ENCODE data around the gene EGLN1. TPM values are rescaled to one million over a fixed set of nuclear protein-coding genes. Genes with fewer than 3 reads are reported as not detected.

EGLN1 gene
- total RNA-seq, 2 experiments from 2014 or later, result 46.5 to 47.2 TPM

DNA sequence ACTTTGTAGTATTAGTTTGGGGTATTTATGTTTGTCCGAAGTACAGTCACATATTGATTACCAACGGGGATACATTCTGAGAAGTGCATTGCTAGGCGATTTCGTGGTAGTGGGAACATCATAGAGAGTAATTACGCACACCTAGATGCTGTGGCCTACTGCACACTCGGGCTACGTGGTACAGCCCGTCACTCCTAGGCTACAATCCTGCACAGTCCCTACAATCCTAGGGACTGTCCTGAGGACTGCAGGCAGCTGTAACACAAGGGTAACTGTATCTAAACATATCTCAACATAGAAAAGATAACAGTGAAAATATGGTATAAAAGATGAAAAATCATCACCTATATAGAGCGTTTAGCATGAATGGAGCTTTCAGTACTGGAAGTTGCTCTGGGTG, 103.0 kb downstream of the EGLN1 start:
- TF ChIP-seq, protein P1, sequence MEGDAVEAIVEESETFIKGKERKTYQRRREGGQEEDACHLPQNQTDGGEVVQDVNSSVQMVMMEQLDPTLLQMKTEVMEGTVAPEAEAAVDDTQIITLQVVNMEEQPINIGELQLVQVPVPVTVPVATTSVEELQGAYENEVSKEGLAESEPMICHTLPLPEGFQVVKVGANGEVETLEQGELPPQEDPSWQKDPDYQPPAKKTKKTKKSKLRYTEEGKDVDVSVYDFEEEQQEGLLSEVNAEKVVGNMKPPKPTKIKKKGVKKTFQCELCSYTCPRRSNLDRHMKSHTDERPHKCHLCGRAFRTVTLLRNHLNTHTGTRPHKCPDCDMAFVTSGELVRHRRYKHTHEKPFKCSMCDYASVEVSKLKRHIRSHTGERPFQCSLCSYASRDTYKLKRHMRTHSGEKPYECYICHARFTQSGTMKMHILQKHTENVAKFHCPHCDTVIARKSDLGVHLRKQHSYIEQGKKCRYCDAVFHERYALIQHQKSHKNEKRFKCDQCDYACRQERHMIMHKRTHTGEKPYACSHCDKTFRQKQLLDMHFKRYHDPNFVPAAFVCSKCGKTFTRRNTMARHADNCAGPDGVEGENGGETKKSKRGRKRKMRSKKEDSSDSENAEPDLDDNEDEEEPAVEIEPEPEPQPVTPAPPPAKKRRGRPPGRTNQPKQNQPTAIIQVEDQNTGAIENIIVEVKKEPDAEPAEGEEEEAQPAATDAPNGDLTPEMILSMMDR (IDR thresholded peaks at IDR 0.05), result no peak
- no peaks in the 10 kb centered on the region for H3K4me1 Mint-ChIP-seq (ENCODE audit: low read depth)
- no peaks in the 10 kb centered on the region for H3K9me3 Mint-ChIP-seq
- no peak for DNase-seq
- H3K4me3 Mint-ChIP-seq, result no peak overlapping the region
- ChIA-PET CTCF (no interaction called here), POLR2A (interaction anchor here (1.1 kb wide), 1 partner anchor 11 kb away, joined by 3 read pairs; no protein-coding TSS in a partner anchor)
- ATAC-seq, result no peak
- no peak overlapping the region for H3K27ac Mint-ChIP-seq
- intact Hi-C loops (cut with micrococcal nuclease), result no loop called here
- no peaks in the 10 kb centered on the region for H3K27me3 Mint-ChIP-seq
- H3K36me3 Mint-ChIP-seq (ENCODE audit: low read depth), result no peaks in the 10 kb centered on the region

DNA sequence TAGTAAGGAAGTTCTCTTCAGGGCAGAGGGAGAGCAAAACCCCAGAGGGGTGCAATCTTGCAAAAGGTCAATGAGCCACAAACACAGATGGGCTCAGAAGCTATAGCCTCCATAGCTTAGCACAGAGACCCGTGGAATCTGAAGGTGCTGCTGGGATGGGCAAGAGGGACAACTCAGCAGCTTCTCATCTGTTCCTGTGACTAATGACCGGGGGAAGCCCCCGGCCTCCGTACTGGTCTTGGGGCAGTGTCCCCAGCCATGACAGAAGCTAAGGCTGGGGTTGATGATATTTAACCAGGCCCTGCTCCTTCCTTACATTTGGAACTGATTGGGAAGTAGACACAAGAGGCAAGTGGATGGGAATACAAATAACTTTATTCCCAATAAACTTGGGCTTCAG, 103.5 kb downstream of the EGLN1 start:
- Mint-ChIP-seq H3K27me3 (no peaks in the 10 kb centered on the region), H3K4me3 (no peak overlapping the region), H3K36me3 (ENCODE audit: low read depth) (no peaks in the 10 kb centered on the region), H3K27ac (no peak overlapping the region), H3K9me3 (no peaks in the 10 kb centered on the region), H3K4me1 (ENCODE audit: low read depth) (no peaks in the 10 kb centered on the region)
- no peak for ATAC-seq
- ChIA-PET POLR2A (interaction anchor here (1.1 kb wide), 1 partner anchor 10 kb away, joined by 3 read pairs; no protein-coding TSS in a partner anchor), CTCF (interaction anchor here (0.7 kb wide), 1 partner anchor 14 kb away, joined by 3 read pairs; no protein-coding TSS in a partner anchor)
- DNase-seq, result no peak
- TF ChIP-seq, protein P1 (IDR thresholded peaks at IDR 0.05), result no peak
- intact Hi-C loops (cut with micrococcal nuclease), result no loop called here

DNA sequence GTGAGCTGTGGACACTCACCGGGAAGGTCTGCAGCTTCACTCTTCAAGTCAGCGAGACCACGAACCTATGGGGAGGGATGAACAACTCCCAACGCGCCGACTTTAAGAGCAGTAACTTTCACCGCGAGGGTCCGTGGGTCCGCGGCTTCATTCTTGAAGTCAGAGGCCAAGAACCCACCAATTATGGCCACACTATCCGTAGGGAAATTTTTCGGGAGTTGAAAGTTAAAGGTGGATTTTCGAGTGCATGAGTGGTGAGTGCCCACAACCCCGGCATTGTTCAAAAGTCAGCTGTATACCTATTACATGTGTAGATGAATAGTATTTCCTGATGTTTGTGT, 104.1 kb downstream of the EGLN1 start:
- Mint-ChIP-seq H3K4me3 (no peak overlapping the region), H3K4me1 (ENCODE audit: low read depth) (no peaks in the 10 kb centered on the region), H3K9me3 (no peaks in the 10 kb centered on the region), H3K27ac (no peak overlapping the region), H3K27me3 (no peaks in the 10 kb centered on the region), H3K36me3 (ENCODE audit: low read depth) (no peaks in the 10 kb centered on the region)
- TF ChIP-seq, protein P1 (IDR thresholded peaks at IDR 0.05), result no peak
- DNase-seq (no peak), ATAC-seq (no peak)
- POLR2A ChIA-PET, result interaction anchor here (1.1 kb wide), 1 partner anchor 10 kb away, joined by 3 read pairs; no protein-coding TSS in a partner anchor
- intact Hi-C loops (cut with micrococcal nuclease), result no loop called here
- CTCF ChIA-PET, result interaction anchor here (0.7 to 1.2 kb wide), 2 partner anchors 13 to 285 kb away, joined by 3 to 5 read pairs; no protein-coding TSS in a partner anchor

DNA sequence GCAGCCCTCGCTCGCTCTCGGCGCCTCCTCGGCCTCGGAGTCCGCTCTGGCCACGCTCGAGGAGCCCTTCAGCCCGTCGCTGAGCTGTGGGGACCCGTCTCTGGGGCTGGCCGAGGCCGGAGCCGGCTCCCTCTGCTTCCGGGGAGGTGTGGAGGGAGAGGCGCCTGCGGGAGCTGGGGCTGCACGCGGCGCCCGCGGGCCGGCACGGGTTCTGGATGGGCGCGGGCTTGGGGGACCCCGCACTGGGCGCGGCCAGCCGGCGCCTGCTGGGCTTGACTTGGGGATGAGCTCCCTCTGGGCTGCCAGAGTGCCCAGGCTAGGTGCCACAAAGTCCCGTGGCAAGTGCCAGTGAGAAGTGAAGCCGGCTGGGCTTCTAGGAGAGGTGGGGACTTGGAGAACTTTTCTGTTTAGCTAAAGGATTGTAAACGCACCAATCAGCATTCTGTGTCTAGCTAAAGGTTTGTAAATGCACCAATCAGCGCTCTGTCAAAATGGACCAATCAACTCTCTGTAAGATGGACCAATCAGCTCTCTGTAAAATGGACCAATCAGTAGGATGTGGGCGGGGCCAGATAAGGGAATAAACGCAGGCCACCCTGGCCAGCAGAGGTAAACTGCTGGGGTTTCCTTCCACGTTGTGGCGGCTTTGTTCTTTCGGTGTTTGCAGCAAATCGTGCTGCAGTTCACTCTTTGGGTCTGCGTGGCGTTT, 104.6 kb downstream of the EGLN1 start:
- no peaks in the 10 kb centered on the region for H3K27me3 Mint-ChIP-seq
- ChIA-PET POLR2A (no interaction called here), CTCF (interaction anchor here (1.2 to 2.6 kb wide), 4 partner anchors 12 to 286 kb away, joined by 3 to 26 read pairs (median 4); no protein-coding TSS in a partner anchor)
- no peak overlapping the region for H3K27ac Mint-ChIP-seq
- ATAC-seq (no peak), DNase-seq (peak; percentile 7)
- TF ChIP-seq, protein P1 (IDR thresholded peaks at IDR 0.05), result no peak
- no peak overlapping the region for H3K4me3 Mint-ChIP-seq
- intact Hi-C loops (cut with micrococcal nuclease), result no loop called here
- no peaks in the 10 kb centered on the region for H3K36me3 Mint-ChIP-seq (ENCODE audit: low read depth)
- H3K9me3 Mint-ChIP-seq, result no peaks in the 10 kb centered on the region
- H3K4me1 Mint-ChIP-seq (ENCODE audit: low read depth), result no peaks in the 10 kb centered on the region

DNA sequence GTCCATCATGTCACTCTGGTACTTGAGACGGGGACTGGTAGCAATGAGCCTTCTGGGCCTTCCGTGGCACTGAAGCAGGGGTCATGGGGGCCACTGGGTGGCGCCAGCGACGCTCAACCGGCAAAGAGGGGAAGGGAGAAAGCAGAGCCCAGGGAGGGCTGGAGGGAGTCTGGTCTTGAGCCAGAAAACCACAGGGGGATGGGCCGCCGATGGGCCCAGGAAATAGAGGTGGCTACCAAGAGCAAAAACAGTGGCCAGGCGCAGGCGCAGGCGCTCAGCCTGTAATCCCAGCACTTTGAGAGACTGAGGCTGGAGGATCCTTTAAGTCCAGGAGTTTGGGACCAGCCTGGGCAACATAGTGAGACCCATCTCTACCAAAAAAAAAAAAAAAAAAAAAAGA, 106.2 kb downstream of the EGLN1 start:
- H3K9me3 Mint-ChIP-seq, result no peaks in the 10 kb centered on the region
- TF ChIP-seq, protein P1 (IDR thresholded peaks at IDR 0.05), result peak; percentile 54
- DNase-seq (peak; percentile 66), ATAC-seq (peak; percentile 93)
- H3K27me3 Mint-ChIP-seq, result no peaks in the 10 kb centered on the region
- POLR2A ChIA-PET, result interaction anchor here (0.6 kb wide), 1 partner anchor 39 kb away, joined by 3 read pairs; no protein-coding TSS in a partner anchor
- no peak overlapping the region for H3K27ac Mint-ChIP-seq
- intact Hi-C loops (cut with micrococcal nuclease), result no loop called here
- H3K36me3 Mint-ChIP-seq (ENCODE audit: low read depth), result no peaks in the 10 kb centered on the region
- no peaks in the 10 kb centered on the region for H3K4me1 Mint-ChIP-seq (ENCODE audit: low read depth)
- H3K4me3 Mint-ChIP-seq, result no peak overlapping the region
- CTCF ChIA-PET, result interaction anchor here (0.7 to 2.6 kb wide), 23 partner anchors 9 to 291 kb away, joined by 3 to 26 read pairs (median 4); partner anchors contain the start of genes EXOC8, SPRTN and TSNAX

All from activated CD8-positive, alpha-beta T cell treated with anti-CD3 and anti-CD28 coated beads for 36 hours (primary cell).